Type B pancreatic cell (in vitro differentiated cells): ENCODE data around the gene NDUFS1. TPM values are rescaled to one million over a fixed set of nuclear protein-coding genes. Genes with fewer than 3 reads are reported as not detected.
A peak's percentile ranks its signal among the peaks of the same experiment; 100 is the strongest.

ENCODE experiments used
- DNase-seq: peaks from one replicate; pipeline ENCODE4 v3.0.0; 2021; ENCODE audit warnings: mixed read lengths; ENCODE audit not compliant: unreplicated experiment; ENCODE audit errors: extremely low spot score
- H3K27ac Mint-ChIP-seq: 2 replicates; pipeline ENCODE4 v1.8.0; 2021; ENCODE audit warnings: mild to moderate bottlenecking, mixed read lengths
- H3K27me3 Mint-ChIP-seq: 2 replicates; pipeline ENCODE4 v1.8.0; 2021; ENCODE audit warnings: mixed read lengths
- H3K36me3 Mint-ChIP-seq: 2 replicates; pipeline ENCODE4 v1.8.0; 2021; ENCODE audit warnings: mixed read lengths
- H3K4me1 Mint-ChIP-seq: one replicate; pipeline ENCODE4 v1.8.0; 2021; ENCODE audit warnings: mixed read lengths; ENCODE audit not compliant: unreplicated experiment
- H3K4me3 Mint-ChIP-seq: 2 replicates; pipeline ENCODE4 v1.8.0; 2021; ENCODE audit warnings: mild to moderate bottlenecking, mixed read lengths
- H3K9me3 Mint-ChIP-seq: 2 replicates; pipeline ENCODE4 v1.8.0; 2021; ENCODE audit warnings: mixed read lengths
- CTCF ChIP-seq: fragments of 200-600 bp; sonication (generic); conservative IDR thresholded peaks from 2 replicates; pipeline ENCODE4 v1.5.0; 2021; ENCODE audit warnings: antibody characterized with exemption, mild to moderate bottlenecking
- total RNA-seq: library from RNA; stranded (reverse); gene quantifications from 2 replicates; pipeline ENCODE4 v1.2.1, GENCODE V29; 2021; ENCODE audit warnings: low replicate concordance

The NDUFS1 gene
- total RNA-seq, 1 donor from 2014 or later: 95.9 TPM

GRCh38 chr2:206092297-206092696 is 66.9 kb downstream of the NDUFS1 start:
- H3K27ac Mint-ChIP-seq: no peak overlapping the region

GRCh38 chr2:206088248-206088647 is 71.0 kb downstream of the NDUFS1 start:
- DNase-seq: no peak
- TF ChIP-seq CTCF: no peak
- Mint-ChIP-seq H3K27ac (no peak overlapping the region), H3K36me3 (peaks cover 12% of the 10 kb centered on the region), H3K4me1 (peaks cover 27% of the 10 kb centered on the region), H3K9me3 (no peaks in the 10 kb centered on the region), H3K4me3 (no peak overlapping the region), H3K27me3 (no peaks in the 10 kb centered on the region)

More at GRCh38 chr2:206092297-206092696, 66.9 kb downstream of the NDUFS1 start:
- peaks cover 5% of the 10 kb centered on the region for H3K36me3 Mint-ChIP-seq
- DNase-seq: no peak
- no peak overlapping the region for H3K4me3 Mint-ChIP-seq
- H3K9me3 Mint-ChIP-seq: no peaks in the 10 kb centered on the region
- peaks cover 14% of the 10 kb centered on the region for H3K4me1 Mint-ChIP-seq
- no peak for TF ChIP-seq CTCF
- no peaks in the 10 kb centered on the region for H3K27me3 Mint-ChIP-seq

- Mint-ChIP-seq H3K36me3 (peaks cover 8% of the 10 kb centered on the region), H3K4me3 (peak overlapping the region; percentile 99), H3K4me1 (peaks cover 22% of the 10 kb centered on the region), H3K27me3 (no peaks in the 10 kb centered on the region), H3K27ac (peak overlapping the region; percentile 100), H3K9me3 (no peaks in the 10 kb centered on the region)
- no peak for DNase-seq
- no peak for TF ChIP-seq CTCF
These were observed 72.4 kb downstream of the NDUFS1 start for GRCh38 chr2:206086716-206087350.

- no peaks in the 10 kb centered on the region for H3K9me3 Mint-ChIP-seq
- peak; percentile 67 for TF ChIP-seq CTCF
- peak; percentile 80 for DNase-seq
- H3K36me3 Mint-ChIP-seq: peaks cover 8% of the 10 kb centered on the region
- peak within 1 kb of the TSS; percentile 100 for H3K27ac Mint-ChIP-seq
- H3K4me3 Mint-ChIP-seq: peak within 1 kb of the TSS; percentile 99
- H3K27me3 Mint-ChIP-seq: no peaks in the 10 kb centered on the region
- H3K4me1 Mint-ChIP-seq: peaks cover 26% of the 10 kb centered on the region
These were observed 73.3 kb downstream of the NDUFS1 start, which contains the start of gene INO80D for GRCh38 chr2:206085742-206086445. Gene INO80D, minus strand, starts transcription at chr2:206086174. Its CDS starts 23,158 bp downstream, at chr2:206063016.

GRCh38 chr2:206084870-206085741 is 74.1 kb downstream of the NDUFS1 start:
- Mint-ChIP-seq H3K27me3 (no peaks in the 10 kb centered on the region), H3K9me3 (no peaks in the 10 kb centered on the region), H3K27ac (peak overlapping the region; percentile 100), H3K4me3 (peak overlapping the region; percentile 99), H3K36me3 (peaks cover 8% of the 10 kb centered on the region), H3K4me1 (peaks cover 28% of the 10 kb centered on the region)
- peak; percentile 70 for DNase-seq
- no peak for TF ChIP-seq CTCF
